DND-41 (cell line): ENCODE measurements around the gene SEC63.

Source experiments
- EZH2 ChIP-seq: IDR thresholded peaks from 3 replicates; pipeline ENCODE4 v1.6.1; 2012; ENCODE audit warnings: borderline replicate concordance, low read depth, mild to moderate bottlenecking, moderate library complexity, low read length, inconsistent platforms; ENCODE audit not compliant: severe bottlenecking
- TF ChIP-seq, protein P1 (sequence below): IDR thresholded peaks from 2 replicates; pipeline ENCODE4 v1.5.1; 2012; ENCODE audit warnings: borderline replicate concordance, low read length, moderate library complexity, mild to moderate bottlenecking; ENCODE audit not compliant: poor library complexity, severe bottlenecking; ENCODE audit errors: extremely low read depth

DNA sequence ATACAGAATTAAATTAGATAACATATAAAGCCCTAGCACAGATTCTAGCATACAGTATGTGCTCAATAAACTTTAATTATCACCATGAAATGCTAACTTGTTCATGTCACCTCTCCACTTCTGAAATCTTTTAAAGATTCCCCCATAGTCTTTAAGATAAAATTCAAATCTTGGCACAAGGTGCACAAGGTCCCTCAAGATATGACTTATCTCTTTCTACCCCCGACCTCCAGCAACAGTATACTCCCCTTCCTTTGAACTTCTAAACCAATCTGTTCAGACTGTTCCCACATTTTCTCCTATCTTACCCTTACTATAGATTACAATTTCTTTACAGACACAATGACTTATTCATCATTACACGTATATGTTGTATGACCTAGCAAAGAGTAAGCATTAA lies 29.0 kb downstream of the SEC63 start:
- TF ChIP-seq, protein P1, sequence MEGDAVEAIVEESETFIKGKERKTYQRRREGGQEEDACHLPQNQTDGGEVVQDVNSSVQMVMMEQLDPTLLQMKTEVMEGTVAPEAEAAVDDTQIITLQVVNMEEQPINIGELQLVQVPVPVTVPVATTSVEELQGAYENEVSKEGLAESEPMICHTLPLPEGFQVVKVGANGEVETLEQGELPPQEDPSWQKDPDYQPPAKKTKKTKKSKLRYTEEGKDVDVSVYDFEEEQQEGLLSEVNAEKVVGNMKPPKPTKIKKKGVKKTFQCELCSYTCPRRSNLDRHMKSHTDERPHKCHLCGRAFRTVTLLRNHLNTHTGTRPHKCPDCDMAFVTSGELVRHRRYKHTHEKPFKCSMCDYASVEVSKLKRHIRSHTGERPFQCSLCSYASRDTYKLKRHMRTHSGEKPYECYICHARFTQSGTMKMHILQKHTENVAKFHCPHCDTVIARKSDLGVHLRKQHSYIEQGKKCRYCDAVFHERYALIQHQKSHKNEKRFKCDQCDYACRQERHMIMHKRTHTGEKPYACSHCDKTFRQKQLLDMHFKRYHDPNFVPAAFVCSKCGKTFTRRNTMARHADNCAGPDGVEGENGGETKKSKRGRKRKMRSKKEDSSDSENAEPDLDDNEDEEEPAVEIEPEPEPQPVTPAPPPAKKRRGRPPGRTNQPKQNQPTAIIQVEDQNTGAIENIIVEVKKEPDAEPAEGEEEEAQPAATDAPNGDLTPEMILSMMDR = no peak
- no peak for TF ChIP-seq EZH2
